NCI-H345 treated with DMSO at 0.1 percent for 48 hours (cell line): ENCODE measurements around the gene DES.

Experiments
- DNase-seq: peaks from one replicate; lab custom pipeline; 2025; ENCODE audit not compliant: unreplicated experiment; lab: John Stamatoyannopoulos, UW

Gene DES

GRCh38 chr2:219437690-219438206 is 19.6 kb downstream of the DES start:
- no peak for DNase-seq

- DNase-seq = no peak
These were observed 20.3 kb downstream of the DES start for GRCh38 chr2:219438453-219438852.

GRCh38 chr2:219439506-219439905 is 21.3 kb downstream of the DES start:
- no peak for DNase-seq

GRCh38 chr2:219440388-219441256 is 22.4 kb downstream of the DES start:
- DNase-seq = no peak

GRCh38 chr2:219441451-219442255 is 23.5 kb downstream of the DES start:
- no peak for DNase-seq

- DNase-seq = no peak
These were observed 24.3 kb downstream of the DES start for GRCh38 chr2:219442256-219443015.

- no peak for DNase-seq
These were observed 25.0 kb downstream of the DES start for GRCh38 chr2:219443016-219443696.

GRCh38 chr2:219443697-219444023 is 25.5 kb downstream of the DES start:
- no peak for DNase-seq

- no peak for DNase-seq
These were observed 26.5 kb downstream of the DES start for GRCh38 chr2:219444566-219445091.

- no peak for DNase-seq
These were observed 27.1 kb downstream of the DES start for GRCh38 chr2:219445220-219445640.

GRCh38 chr2:219446101-219446504 is 27.9 kb downstream of the DES start:
- no peak for DNase-seq

- no peak for DNase-seq
These were observed 28.5 kb downstream of the DES start for GRCh38 chr2:219446689-219447088.

GRCh38 chr2:219447242-219448098 is 29.3 kb downstream of the DES start:
- no peak for DNase-seq

GRCh38 chr2:219448099-219448775 is 30.1 kb downstream of the DES start:
- no peak for DNase-seq

- DNase-seq = no peak
These were observed 30.7 kb downstream of the DES start for GRCh38 chr2:219448776-219449341.

- no peak for DNase-seq
These were observed 31.4 kb downstream of the DES start for GRCh38 chr2:219449609-219450008.

GRCh38 chr2:219451661-219452360 is 33.6 kb downstream of the DES start:
- DNase-seq = no peak
